ENCODE results near the gene ACTL6A.

Gene ACTL6A

DNA sequence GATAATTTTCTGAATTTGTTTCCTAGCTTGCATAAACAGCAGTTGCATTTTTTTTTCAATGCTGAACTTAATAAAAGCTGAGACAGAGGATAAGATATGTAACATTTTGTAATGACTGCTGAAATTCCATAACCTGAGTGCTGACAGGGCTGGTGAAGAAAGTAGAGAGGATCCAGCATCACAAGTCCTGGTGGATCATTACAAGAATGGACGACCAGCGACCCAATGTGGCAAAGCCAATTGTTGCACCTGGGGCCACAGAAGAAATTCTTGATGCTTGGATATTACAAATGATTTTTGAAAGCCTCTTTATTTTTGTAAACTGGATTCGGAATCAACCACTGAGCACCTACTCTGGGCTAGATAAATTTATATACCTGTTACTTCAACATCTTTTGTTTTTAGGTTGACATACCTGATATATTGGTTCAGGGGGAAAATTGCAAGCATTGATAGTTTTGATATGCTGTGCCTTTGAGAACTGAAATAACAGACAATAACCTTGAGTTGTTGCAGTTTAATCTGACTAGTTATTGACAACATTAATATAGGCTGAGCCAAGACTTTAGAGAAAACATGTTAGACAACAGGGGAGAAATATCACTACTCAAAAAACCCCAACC, 3.9 kb upstream of the ACTL6A start:
- H3K36me3 ChIP-seq (ENCODE audit: insufficient read depth, low read length): no peaks in the 10 kb centered on the region
- TF ChIP-seq CTCF (IDR thresholded peaks at IDR 0.05; ENCODE audit: low read length) (peak; percentile 97), EZH2 (IDR thresholded peaks at IDR 0.05; ENCODE audit: borderline replicate concordance, low read length) (no peak)
- no peak overlapping the region for H2AFZ ChIP-seq (ENCODE audit: low read length)
- peaks cover 7% of the 10 kb centered on the region for H3K79me2 ChIP-seq (ENCODE audit: insufficient read depth, low read length)
- H3K9me2 ChIP-seq (ENCODE audit: low read depth, low read length): no peaks in the 10 kb centered on the region
- no peak overlapping the region for H3K4me3 ChIP-seq (ENCODE audit: low read depth, low read length, poor library complexity, severe bottlenecking)
- peaks cover 2% of the 10 kb centered on the region for H3K4me1 ChIP-seq (ENCODE audit: insufficient read depth, low read length, severe bottlenecking)
- H3K27ac ChIP-seq (ENCODE audit: low read depth, low read length, poor library complexity, severe bottlenecking): no peak overlapping the region
- no peaks in the 10 kb centered on the region for H4K20me1 ChIP-seq (ENCODE audit: insufficient read depth, low read length)
- H3K4me2 ChIP-seq (ENCODE audit: low read length): no peak overlapping the region
- H3F3A ChIP-seq (ENCODE audit: insufficient read depth, low read length): no peaks in the 10 kb centered on the region
- H3K9ac ChIP-seq (ENCODE audit: low read length): no peak overlapping the region
- no peaks in the 10 kb centered on the region for H3K27me3 ChIP-seq (ENCODE audit: insufficient read depth, low read length)
- H3K9me3 ChIP-seq (ENCODE audit: low read length): no peaks in the 10 kb centered on the region

DNA sequence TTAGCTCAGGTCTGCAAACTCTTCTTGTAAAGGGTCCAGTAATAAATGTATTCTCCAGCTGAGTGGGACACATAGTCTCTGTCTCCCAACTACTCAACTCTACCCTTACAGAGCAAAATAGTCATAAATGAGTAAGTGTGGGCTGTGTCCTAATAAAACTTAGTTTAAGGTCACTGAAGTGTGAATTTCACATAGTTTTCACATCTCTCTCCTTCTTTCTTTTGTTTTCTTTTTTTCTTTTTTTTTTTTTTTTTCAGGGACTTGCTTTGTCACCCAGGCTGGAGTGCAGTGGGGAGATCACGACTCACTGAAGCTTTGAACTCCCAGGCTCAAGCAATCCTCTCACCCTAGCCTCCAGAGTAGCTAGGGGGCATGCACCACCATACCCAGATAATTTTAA, 1.9 kb upstream of the ACTL6A start:
- Histone ChIP-seq H3F3A (ENCODE audit: insufficient read depth, low read length) (no peaks in the 10 kb centered on the region), H3K9me3 (ENCODE audit: low read length) (no peaks in the 10 kb centered on the region), H3K4me3 (ENCODE audit: low read depth, low read length, poor library complexity, severe bottlenecking) (no peak overlapping the region), H3K36me3 (ENCODE audit: insufficient read depth, low read length) (no peaks in the 10 kb centered on the region), H3K9ac (ENCODE audit: low read length) (no peak overlapping the region), H3K79me2 (ENCODE audit: insufficient read depth, low read length) (peaks cover 27% of the 10 kb centered on the region), H3K4me2 (ENCODE audit: low read length) (no peak overlapping the region), H3K4me1 (ENCODE audit: insufficient read depth, low read length, severe bottlenecking) (peaks cover 21% of the 10 kb centered on the region), H3K9me2 (ENCODE audit: low read depth, low read length) (no peaks in the 10 kb centered on the region), H2AFZ (ENCODE audit: low read length) (no peak overlapping the region), H3K27ac (ENCODE audit: low read depth, low read length, poor library complexity, severe bottlenecking) (no peak overlapping the region), H3K27me3 (ENCODE audit: insufficient read depth, low read length) (no peaks in the 10 kb centered on the region), H4K20me1 (ENCODE audit: insufficient read depth, low read length) (no peaks in the 10 kb centered on the region)
- no peak for TF ChIP-seq CTCF (IDR thresholded peaks at IDR 0.05; ENCODE audit: low read length)
- TF ChIP-seq EZH2 (IDR thresholded peaks at IDR 0.05; ENCODE audit: borderline replicate concordance, low read length): no peak

DNA sequence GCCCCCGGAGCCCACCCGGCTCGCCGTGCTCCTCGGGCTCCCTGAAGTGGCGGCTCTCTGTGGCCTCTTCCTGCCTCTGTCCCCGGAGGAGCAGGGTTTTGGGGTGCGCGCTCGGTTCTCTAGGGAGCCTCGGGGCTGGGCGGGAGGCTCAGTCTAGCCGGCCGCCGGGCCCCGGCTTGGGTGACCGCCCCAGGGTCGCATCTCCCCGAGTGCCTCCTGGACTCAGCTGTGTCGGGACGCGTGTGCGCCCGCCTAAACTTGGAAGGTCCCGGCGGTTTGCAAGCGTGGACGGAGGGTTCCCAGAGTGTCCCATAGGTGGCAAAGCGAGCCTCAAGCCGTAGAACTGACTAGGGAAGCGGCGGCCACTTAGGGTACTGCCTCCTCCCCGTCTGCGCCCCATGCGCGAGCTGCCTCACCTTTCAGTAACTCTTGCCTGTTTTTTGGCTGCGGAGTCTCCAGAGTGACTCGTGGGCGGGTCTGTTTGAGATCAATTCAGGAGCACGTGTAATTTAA, 601 bp downstream of the ACTL6A start:
- H3K27ac ChIP-seq (ENCODE audit: low read depth, low read length, poor library complexity, severe bottlenecking): peak overlapping the region; percentile 22
- peak overlapping the region; percentile 88 for H3K4me2 ChIP-seq (ENCODE audit: low read length)
- peaks cover 23% of the 10 kb centered on the region for H3K4me1 ChIP-seq (ENCODE audit: insufficient read depth, low read length, severe bottlenecking)
- H4K20me1 ChIP-seq (ENCODE audit: insufficient read depth, low read length): no peaks in the 10 kb centered on the region
- no peak overlapping the region for H2AFZ ChIP-seq (ENCODE audit: low read length)
- peaks cover 50% of the 10 kb centered on the region for H3K79me2 ChIP-seq (ENCODE audit: insufficient read depth, low read length)
- peak overlapping the region; percentile 84 for H3K4me3 ChIP-seq (ENCODE audit: low read depth, low read length, poor library complexity, severe bottlenecking)
- no peaks in the 10 kb centered on the region for H3K27me3 ChIP-seq (ENCODE audit: insufficient read depth, low read length)
- no peaks in the 10 kb centered on the region for H3K9me3 ChIP-seq (ENCODE audit: low read length)
- H3K9me2 ChIP-seq (ENCODE audit: low read depth, low read length): no peaks in the 10 kb centered on the region
- H3F3A ChIP-seq (ENCODE audit: insufficient read depth, low read length): no peaks in the 10 kb centered on the region
- H3K36me3 ChIP-seq (ENCODE audit: insufficient read depth, low read length): no peaks in the 10 kb centered on the region
- peak overlapping the region; percentile 85 for H3K9ac ChIP-seq (ENCODE audit: low read length)
- TF ChIP-seq CTCF (IDR thresholded peaks at IDR 0.05; ENCODE audit: low read length) (peak; percentile 34; the same call in 1 of the 2 replicates), EZH2 (IDR thresholded peaks at IDR 0.05; ENCODE audit: borderline replicate concordance, low read length) (no peak)

All from OCI-LY1 (cell line).